HG03457 (cell line): ENCODE data around the gene LY6G5B.

Source experiments
- ATAC-seq: cut with Tn5 transposase; IDR thresholded peaks from one replicate; pipeline ENCODE4 v1.9.1; 2021; ENCODE audit warnings: moderate number of reproducible peaks; ENCODE audit not compliant: unreplicated experiment

LY6G5B gene

GRCh38 chr6:31662124-31662723 is 7.6 kb upstream of the LY6G5B start:
- no peak for ATAC-seq

GRCh38 chr6:31663126-31663960 is 6.4 kb upstream of the LY6G5B start:
- no peak for ATAC-seq

GRCh38 chr6:31663961-31664789 is 5.6 kb upstream of the LY6G5B start:
- no peak for ATAC-seq

GRCh38 chr6:31664790-31665500 is 4.8 kb upstream of the LY6G5B start, which contains the start of gene GPANK1:
GPANK1 (minus strand) TSS chr6:31664997; CDS start chr6:31664478, 519 bp downstream.
- ATAC-seq, result peak; percentile 0

- peak; percentile 54 for ATAC-seq
These were observed 4.1 kb upstream of the LY6G5B start, which contains the start of gene CSNK2B for GRCh38 chr6:31665501-31666336. CSNK2B (plus strand) TSS chr6:31666080; CDS start chr6:31666832, 752 bp downstream.

- no peak for ATAC-seq
These were observed 3.3 kb upstream of the LY6G5B start for GRCh38 chr6:31666337-31666965.

GRCh38 chr6:31676322-31676903 is 6.6 kb downstream of the LY6G5B start:
- ATAC-seq, result no peak

GRCh38 chr6:31676904-31677303 is 7.1 kb downstream of the LY6G5B start:
- no peak for ATAC-seq

GRCh38 chr6:31677955-31678354 is 8.2 kb downstream of the LY6G5B start:
- ATAC-seq, result no peak

GRCh38 chr6:31680226-31681134 is 10.7 kb downstream of the LY6G5B start, which contains the start of gene LY6G5C:
LY6G5C (minus strand) TSS chr6:31681067; CDS start chr6:31680373, 694 bp downstream.
- ATAC-seq, result no peak

GRCh38 chr6:31681135-31681671 is 11.4 kb downstream of the LY6G5B start:
- ATAC-seq, result no peak

- ATAC-seq, result no peak
These were observed 13.8 kb downstream of the LY6G5B start for GRCh38 chr6:31683591-31683990.

GRCh38 chr6:31686483-31686882 is 16.7 kb downstream of the LY6G5B start:
- no peak for ATAC-seq

- ATAC-seq, result no peak
These were observed 17.5 kb downstream of the LY6G5B start for GRCh38 chr6:31687321-31687720.

- ATAC-seq, result no peak
These were observed 18.3 kb downstream of the LY6G5B start for GRCh38 chr6:31687860-31688693.

GRCh38 chr6:31689249-31690110 is 19.7 kb downstream of the LY6G5B start:
- ATAC-seq, result no peak
